GM12874 (cell line): ENCODE results near the gene RBMS3.

ENCODE experiments used
- CTCF ChIP-seq: IDR thresholded peaks from 2 replicates; pipeline ENCODE4 v1.5.1; 2011; ENCODE audit warnings: low read depth, mild to moderate bottlenecking, control low read depth, low read length, moderate library complexity; ENCODE audit not compliant: insufficient read depth

The RBMS3 gene

DNA sequence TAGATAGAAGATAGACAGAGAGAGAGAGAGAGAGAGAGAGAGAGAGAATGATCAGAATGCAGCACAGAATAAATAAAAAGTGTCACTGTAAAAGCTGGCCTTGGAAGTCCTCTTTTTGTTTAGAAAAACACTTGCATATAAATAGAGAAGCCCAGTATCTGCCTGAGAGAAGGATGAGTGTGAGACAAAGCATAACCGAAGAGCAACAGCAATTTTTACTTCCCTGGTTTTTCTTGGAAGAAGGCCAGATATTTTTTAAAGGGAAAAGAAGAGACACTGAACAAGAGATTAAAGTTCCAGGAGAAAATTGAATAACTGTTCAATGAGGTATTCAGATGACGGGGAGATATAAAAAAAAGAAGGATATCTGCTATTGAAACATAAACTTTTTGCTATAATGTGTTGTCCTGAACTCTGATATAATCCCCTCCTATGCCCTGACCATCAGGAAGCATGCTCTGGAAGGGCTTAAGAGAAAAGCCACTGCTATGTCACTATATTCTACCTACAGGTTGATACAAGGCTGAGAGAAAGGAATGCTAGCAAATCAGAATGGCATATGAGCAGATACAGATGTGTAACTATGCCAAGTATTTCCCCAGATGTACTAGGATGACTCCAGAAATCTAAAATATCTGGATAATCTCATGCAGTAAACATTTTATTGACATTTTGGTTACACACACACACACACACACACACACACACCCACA is 358.9 kb downstream of the RBMS3 start:
- TF ChIP-seq CTCF, result no peak

GRCh38 chr3:29642393-29643033 is 361.6 kb downstream of the RBMS3 start:
- TF ChIP-seq CTCF, result no peak

GRCh38 chr3:29643034-29643425 is 362.2 kb downstream of the RBMS3 start:
- no peak for TF ChIP-seq CTCF

GRCh38 chr3:29644261-29644660 is 363.4 kb downstream of the RBMS3 start:
- TF ChIP-seq CTCF, result no peak

DNA sequence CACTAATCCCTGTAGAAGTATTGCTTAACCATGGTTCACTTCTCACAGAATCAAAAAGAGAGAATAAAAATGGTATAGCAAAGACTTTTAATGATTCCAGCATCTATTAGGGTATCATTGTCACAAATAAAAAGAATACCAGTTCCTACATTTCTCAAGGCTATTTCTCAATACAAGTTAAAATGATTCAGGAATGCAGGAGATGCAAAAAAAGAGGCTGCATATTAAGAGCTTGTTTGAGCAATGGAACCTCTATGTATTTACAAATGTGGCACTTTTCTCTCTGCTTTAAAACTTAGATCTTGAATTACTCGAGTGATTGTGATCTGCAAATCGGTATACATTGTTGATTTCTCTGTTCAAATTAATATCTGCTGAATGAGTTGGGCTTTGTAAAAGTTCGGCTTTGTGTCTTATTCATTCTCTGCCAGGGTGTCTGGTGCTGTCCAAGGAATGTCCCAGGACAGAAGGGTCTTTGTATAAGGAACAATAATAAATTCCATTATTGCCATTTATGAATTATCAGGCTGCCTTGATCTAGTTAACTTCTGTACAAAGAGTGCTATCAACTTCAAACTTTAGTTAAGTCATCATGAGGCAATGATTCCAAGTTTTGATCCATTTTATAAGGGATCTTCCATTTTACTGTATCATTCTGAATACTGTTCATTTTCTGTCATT is 364.2 kb downstream of the RBMS3 start:
- TF ChIP-seq CTCF, result no peak

- TF ChIP-seq CTCF, result no peak
Observed at GRCh38 chr3:29646043-29646442, 365.2 kb downstream of the RBMS3 start.

GRCh38 chr3:29649815-29650547 is 369.1 kb downstream of the RBMS3 start:
- no peak for TF ChIP-seq CTCF
